K562 (cell line): ENCODE data around the gene BLOC1S4. TPM values are rescaled to one million over a fixed set of nuclear protein-coding genes. Genes with fewer than 3 reads are reported as not detected.

Experiments used
- ATF1 ChIP-seq, 2 experiments: fragments of 450-650 bp in 1 of 2; IDR thresholded peaks; 2 replicates each; pipeline ENCODE4 v1.6.1; 2016; ENCODE audit warnings: missing compliant biosample characterization in 1 of 2, missing genetic modification characterization in 1 of 2
- BCL6 ChIP-seq: fragments of 250-450 bp; sonication (Bioruptor Pico); IDR thresholded peaks from 2 replicates; pipeline ENCODE4 v1.4.0; 2020
- EP300 ChIP-seq: IDR thresholded peaks from 2 replicates; pipeline ENCODE4 v1.6.1; 2012; ENCODE audit warnings: low read length, improper control_type of control experiment
- HNRNPLL ChIP-seq: fragments of 200-400 bp; formaldehyde crosslinking; IDR thresholded peaks from 2 replicates; pipeline ENCODE4 v1.6.1; 2017; ENCODE audit warnings: low read length, low read depth, mild to moderate bottlenecking; ENCODE audit not compliant: poor library complexity, severe bottlenecking
- LCOR ChIP-seq: sonication (generic); formaldehyde crosslinking; IDR thresholded peaks from 2 replicates; pipeline ENCODE4 v1.8.0; 2022; ENCODE audit warnings: mild to moderate bottlenecking, missing genetic modification reagents
- NR4A1 ChIP-seq, 2 experiments: fragments of 250-450 bp in 1 of 2; fragments of 450-650 bp in 1 of 2; sonication (Bioruptor Pico) in 1 of 2; IDR thresholded peaks; 2 replicates each; pipeline versions ENCODE4 v1.4.0 to v1.6.1; 2016 to 2020; ENCODE audit warnings: mild to moderate bottlenecking in 2 of 2, missing compliant biosample characterization in 1 of 2, missing genetic modification characterization in 1 of 2, moderate library complexity in 1 of 2
- RBM17 ChIP-seq: fragments of 200-400 bp; formaldehyde crosslinking; IDR thresholded peaks from 2 replicates; pipeline ENCODE4 v1.6.1; 2017; ENCODE audit warnings: low read depth, mild to moderate bottlenecking, low read length, borderline replicate concordance
- ZBED1 ChIP-seq: IDR thresholded peaks from 2 replicates; pipeline ENCODE4 v1.6.1; 2014
- ZBTB34 ChIP-seq: fragments of 250-450 bp; sonication (Bioruptor Pico); IDR thresholded peaks from 2 replicates; pipeline ENCODE4 v1.8.0; 2021; ENCODE audit warnings: mild to moderate bottlenecking, moderate library complexity
- ZNF280B ChIP-seq: fragments of 250-450 bp; sonication (Bioruptor Pico); IDR thresholded peaks from 2 replicates; pipeline ENCODE4 v1.5.1; 2021; ENCODE audit warnings: mild to moderate bottlenecking
- ZNF655 ChIP-seq: fragments of 250-450 bp; sonication (Bioruptor Pico); IDR thresholded peaks from 2 replicates; pipeline ENCODE4 v1.5.0; 2021
- ZNF699 ChIP-seq: fragments of 250-450 bp; sonication (Bioruptor Pico); IDR thresholded peaks from 2 replicates; pipeline ENCODE4 v1.8.0; 2021; ENCODE audit warnings: mild to moderate bottlenecking, moderate library complexity; ENCODE audit not compliant: insufficient replicate concordance
- polyA plus RNA-seq, 8 experiments: library from polyadenylated mRNA; depleted of rRNA in 4 of 8; stranded (reverse) in 5 of 8; unstranded in 3 of 8; fragments of >200 nt; fragmentation: Nextera tagmentation in 2 of 8; fragmentation: Illumina TruSeq in 1 of 8; extraction: Ambion mirVana in 2 of 8; extraction: Trizol in 1 of 8; gene quantifications; 2 replicates each; pipeline versions ENCODE4 v1.2.1 to v1.2.3, GENCODE V29; 2011 to 2014; ENCODE audit warnings: inconsistent platforms in 1 of 8, missing spikeins in 1 of 8
- total RNA-seq, 7 experiments: library from RNA; depleted of rRNA in 6 of 7; stranded (reverse); fragments of >200 nt in 6 of 7; fragmentation: Illumina TruSeq in 2 of 7; extraction: Trizol in 2 of 7; gene quantifications; 2 replicates each; pipeline versions ENCODE4 v1.2.1 to v1.2.3, GENCODE V29; 2011 to 2021; ENCODE audit warnings: low replicate concordance in 1 of 7
- TF ChIP-seq, protein P1 (sequence below), 2 experiments: fragments of 450-650 bp; IDR thresholded peaks; 2 replicates each; pipeline ENCODE4 v1.6.1; 2016; ENCODE audit warnings: mild to moderate bottlenecking in 2 of 2, borderline replicate concordance in 1 of 2, low read depth in 1 of 2, moderate library complexity in 1 of 2

BLOC1S4 gene
- total and polyA plus RNA-seq, 9 of the 15 experiments (the other 6 are each of a cell fraction or from before 2014, with no cell fraction given) = 3.1 to 31.6 (median 11.2) TPM

- TF ChIP-seq, protein P1, sequence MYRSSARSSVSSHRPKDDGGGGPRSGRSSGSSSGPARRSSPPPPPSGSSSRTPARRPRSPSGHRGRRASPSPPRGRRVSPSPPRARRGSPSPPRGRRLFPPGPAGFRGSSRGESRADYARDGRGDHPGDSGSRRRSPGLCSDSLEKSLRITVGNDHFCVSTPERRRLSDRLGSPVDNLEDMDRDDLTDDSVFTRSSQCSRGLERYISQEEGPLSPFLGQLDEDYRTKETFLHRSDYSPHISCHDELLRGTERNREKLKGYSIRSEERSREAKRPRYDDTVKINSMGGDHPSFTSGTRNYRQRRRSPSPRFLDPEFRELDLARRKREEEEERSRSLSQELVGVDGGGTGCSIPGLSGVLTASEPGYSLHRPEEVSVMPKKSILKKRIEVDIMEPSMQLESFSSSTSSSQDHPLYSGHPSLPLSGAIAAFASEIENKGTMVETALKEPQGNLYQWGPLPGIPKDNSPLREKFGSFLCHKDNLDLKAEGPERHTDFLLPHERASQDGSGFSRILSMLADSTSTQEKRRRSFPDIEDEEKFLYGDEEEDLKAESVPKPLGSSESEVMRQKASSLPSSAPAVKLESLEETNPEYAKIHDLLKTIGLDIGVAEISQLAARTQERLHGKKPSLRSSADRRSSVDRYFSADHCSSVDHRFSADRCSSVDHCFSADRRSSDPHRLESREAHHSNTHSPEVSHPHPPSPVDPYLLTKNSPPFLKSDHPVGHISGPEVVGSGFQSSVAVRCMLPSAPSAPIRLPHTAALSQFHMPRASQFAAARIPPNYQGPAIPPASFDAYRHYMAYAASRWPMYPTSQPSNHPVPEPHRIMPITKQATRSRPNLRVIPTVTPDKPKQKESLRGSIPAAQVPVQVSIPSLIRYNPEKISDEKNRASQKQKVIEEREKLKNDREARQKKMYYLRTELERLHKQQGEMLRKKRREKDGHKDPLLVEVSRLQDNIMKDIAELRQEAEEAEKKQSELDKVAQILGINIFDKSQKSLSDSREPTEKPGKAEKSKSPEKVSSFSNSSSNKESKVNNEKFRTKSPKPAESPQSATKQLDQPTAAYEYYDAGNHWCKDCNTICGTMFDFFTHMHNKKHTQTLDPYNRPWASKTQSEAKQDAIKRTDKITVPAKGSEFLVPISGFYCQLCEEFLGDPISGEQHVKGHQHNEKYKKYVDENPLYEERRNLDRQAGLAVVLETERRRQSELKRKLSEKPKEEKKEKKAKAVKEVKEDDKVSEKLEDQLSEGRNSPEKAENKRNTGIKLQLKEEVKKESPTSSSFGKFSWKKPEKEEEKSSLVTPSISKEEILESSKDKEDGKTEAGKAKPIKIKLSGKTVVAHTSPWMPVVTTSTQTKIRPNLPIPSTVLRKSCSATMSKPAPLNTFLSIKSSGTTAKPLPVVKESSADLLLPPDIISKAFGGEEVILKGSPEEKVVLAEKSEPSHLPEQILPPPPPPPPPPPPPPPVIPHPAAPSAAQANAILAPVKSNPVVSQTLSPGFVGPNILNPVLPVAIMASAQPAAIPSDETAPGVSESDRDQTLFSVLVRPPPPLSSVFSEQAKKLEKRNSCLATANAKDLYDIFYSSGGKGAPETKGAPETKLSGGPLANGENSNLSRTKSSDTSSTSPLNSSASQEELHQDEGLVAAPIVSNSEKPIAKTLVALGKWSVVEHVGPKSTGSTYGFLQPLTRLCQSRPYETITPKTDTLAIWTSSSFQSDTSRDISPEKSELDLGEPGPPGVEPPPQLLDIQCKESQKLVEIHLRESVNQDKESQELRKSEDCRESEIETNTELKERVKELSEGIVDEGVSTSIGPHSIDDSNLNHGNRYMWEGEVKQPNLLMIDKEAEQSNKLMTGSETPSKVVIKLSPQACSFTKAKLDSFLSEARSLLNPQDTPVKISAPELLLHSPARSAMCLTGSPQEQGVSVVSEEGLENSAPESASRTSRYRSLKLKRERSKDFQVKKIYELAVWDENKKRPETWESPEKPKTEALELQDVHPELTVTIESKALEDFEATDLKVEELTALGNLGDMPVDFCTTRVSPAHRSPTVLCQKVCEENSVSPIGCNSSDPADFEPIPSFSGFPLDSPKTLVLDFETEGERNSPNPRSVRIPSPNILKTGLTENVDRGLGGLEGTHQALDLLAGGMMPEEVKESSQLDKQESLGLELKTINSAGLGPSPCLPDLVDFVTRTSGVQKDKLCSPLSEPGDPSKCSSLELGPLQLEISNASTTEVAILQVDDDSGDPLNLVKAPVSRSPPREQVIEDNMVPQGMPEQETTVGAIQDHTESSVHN (IDR thresholded peaks at IDR 0.05; ENCODE audit: borderline replicate concordance in 1 of 2, low read depth in 1 of 2) = no peak
- TF ChIP-seq ZNF699 (no peak), ZBED1 (no peak), NR4A1 (CRISPR knock-in tag; IDR thresholded peaks at IDR 0.05) (no peak), NR4A1 (tag; IDR thresholded peaks at IDR 0.05) (no peak), BCL6 (CRISPR knock-in tag) (no peak), ATF1 (CRISPR knock-in tag; IDR thresholded peaks at IDR 0.05) (no peak), ATF1 (tag; IDR thresholded peaks at IDR 0.05) (peak; percentile 46), ZBTB34 (CRISPR knock-in tag) (no peak), LCOR (CRISPR knock-in tag) (no peak), ZNF655 (CRISPR knock-in tag) (no peak), ZNF280B (CRISPR knock-in tag) (no peak), RBM17 (no peak), EP300 (peak; percentile 69), HNRNPLL (no peak)
Observed at GRCh38 chr4:6674500-6675149, 41.3 kb upstream of the BLOC1S4 start (continued).
